Mucosa of gallbladder (tissue), 1 donor: ENCODE data around the gene TMEM178B. TPM values are rescaled to one million over a fixed set of nuclear protein-coding genes. Genes with fewer than 3 reads are reported as not detected.
"Not testable (repeated sequence)": the region's sequence is repeated elsewhere in the genome, so short reads cannot be mapped to it uniquely, and the experiment has no call there.

Source experiments
- DNase-seq: peaks from one replicate; pipeline ENCODE4 v3.0.0-alpha.2; 2020; ENCODE audit warnings: low spot score
- total RNA-seq: library from RNA; stranded (reverse); gene quantifications from one replicate; pipeline ENCODE4 v1.2.1, GENCODE V29; 2021
- donor health status: DM: no; HTN: no; CAD: no.

The TMEM178B gene
- total RNA-seq, 1 donor from 2014 or later, result 3.5 TPM

DNA sequence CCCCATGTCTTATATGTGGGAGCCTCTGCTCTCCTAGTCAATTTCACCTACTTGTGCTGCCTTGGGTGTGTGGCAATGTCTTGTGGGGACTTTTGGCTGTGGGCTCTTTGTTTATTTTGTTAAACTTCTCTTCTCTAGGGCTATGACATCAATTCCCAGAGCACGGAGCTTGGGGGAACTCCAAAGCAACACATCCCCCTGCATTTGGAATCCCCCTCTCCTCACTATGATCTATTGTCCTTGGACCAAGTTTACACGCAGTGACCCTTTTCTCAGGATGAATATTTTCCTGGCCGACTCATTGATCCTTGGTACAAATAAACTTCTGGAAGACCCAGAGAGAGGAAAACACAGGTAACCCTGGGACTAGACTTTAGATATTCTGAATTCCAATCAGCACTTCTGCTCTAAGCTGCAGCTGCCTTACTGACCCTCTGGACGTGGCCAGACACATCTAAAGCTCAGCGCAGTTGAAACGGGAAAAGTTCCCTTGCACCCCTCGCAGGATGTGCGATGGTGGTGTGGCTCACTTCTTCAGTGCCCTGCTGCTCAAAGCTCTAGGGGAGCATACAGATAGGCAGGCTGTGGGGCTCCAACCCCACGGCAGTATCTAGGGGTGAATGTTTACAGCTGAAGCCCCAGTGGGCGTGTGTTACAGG lies 110.8 kb downstream of the TMEM178B start:
- DNase-seq, result no peak

DNA sequence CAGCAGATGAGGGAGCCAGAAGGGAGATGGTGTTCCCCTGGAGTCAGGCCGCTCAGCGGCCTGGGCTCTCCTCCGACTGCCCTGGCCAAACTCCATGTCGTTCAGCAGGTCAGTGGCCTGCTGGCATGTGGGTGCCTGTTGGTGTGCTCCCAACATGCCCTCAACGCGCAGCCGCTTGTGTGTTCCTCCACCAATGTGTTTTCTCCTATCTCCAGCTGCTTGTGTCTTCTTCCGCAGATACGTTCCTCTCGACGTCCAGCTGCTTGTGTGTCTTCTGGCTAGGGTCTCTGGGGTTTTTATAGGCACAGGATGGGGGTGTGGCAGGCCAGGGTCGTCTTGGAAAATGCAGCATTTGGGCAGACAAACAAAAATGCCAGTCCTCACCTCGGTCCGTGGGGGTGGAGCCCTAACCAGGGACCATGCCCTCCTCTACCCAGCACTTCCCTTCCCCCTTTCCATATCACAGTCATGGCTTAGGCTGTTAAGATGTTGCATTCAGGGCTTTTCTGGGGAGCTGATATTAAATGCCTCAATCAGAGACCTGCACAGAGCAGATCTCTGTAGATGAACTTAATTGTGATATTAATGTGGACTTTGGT lies 111.6 kb downstream of the TMEM178B start:
- DNase-seq, result no peak

DNA sequence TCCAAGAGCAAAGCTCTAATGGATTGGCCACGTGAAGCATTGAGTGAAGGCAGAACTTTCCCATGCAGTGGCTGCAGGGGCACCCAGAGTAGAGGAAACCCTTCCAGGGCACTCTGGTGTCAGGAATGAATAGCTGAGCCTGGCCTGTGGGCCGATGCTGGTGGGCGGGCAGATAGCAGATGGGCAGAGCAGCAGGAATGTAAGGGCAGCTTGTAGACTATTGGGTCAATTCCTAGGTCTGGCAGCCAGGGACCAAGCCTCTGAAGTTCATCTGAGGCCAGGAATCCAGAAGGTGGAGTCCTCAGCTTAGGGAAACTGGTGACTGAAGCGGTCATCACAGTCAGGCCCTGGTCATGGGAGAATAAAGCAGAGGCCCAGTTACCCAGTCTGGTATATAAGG lies 115.4 kb downstream of the TMEM178B start:
- DNase-seq, result no peak

DNA sequence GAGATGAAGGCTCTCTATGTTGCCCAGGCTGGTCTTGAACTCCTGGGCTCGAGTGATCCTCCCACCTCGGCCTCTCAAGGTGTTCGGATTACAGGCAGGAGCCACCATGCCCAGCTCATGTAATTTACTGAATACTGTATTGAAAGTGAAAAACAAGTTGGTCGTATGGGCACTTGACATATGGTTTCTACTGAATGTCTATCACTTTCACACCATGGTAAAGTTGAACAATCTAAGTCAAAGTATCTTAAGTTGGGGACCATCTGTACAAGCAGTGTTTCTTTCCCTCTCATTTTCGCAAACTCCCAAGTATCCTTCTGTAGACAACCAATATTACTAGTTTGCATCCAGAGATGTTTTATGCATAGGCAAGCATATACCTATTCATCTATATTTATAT lies 116.6 kb downstream of the TMEM178B start:
- no peak for DNase-seq

DNA sequence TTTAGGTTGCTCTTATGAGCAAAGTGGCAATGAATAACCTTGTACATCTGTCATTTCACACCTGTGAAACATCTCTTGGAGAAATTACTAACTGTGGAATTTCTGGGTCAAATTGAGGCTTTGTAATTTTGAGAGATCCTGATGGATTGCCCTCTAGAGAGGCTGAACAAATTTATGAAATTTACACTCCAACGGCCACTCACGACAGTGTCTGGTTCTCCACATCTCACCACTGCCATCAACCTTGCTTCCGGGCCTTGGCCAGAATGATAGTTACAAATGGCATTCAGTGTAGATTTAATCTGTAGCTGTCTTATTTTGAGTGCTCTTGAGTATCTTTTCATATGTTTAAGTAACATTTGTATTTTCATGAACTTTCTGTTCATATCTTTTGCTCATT lies 117.4 kb downstream of the TMEM178B start:
- DNase-seq, result no peak

DNA sequence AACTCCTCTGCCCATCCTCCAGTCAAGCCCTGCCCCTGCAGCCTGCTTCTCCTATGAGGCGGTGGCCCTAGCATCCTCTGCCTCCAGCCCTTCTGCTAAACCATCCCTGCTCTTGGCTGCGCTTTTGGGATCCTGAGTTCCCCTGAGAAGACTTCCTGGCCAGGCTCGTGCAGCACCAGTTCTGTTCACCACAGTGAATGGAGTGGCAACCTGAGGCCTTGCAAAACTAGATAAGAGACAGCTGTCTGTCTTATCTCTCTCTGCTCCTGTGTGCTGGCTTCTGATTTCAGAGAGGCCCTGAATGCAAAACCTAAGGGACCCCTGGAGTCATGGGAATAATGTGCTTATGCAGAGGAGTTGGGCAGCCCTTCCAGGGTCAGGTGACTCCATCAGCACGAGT lies 119.2 kb downstream of the TMEM178B start:
- DNase-seq, result no peak

DNA sequence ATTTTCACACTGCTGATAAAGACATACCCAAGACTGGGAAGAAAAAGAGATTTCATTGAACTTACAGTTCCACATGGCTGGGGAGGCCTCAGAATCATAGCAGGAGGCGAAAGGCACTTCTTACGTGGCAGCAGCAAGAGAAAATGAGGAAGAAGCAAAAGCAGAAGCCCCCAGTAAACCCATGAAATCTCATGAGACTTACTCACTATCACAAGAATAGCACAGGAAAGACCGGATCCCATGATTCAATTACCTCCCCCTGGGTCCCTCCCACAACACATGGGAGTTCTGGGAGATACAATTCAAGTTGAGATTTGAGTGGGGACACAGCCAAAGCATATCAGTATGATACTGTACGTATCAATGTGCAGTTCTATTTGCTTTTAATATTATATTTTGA lies 121.9 kb downstream of the TMEM178B start:
- not testable (repeated sequence) for DNase-seq

DNA sequence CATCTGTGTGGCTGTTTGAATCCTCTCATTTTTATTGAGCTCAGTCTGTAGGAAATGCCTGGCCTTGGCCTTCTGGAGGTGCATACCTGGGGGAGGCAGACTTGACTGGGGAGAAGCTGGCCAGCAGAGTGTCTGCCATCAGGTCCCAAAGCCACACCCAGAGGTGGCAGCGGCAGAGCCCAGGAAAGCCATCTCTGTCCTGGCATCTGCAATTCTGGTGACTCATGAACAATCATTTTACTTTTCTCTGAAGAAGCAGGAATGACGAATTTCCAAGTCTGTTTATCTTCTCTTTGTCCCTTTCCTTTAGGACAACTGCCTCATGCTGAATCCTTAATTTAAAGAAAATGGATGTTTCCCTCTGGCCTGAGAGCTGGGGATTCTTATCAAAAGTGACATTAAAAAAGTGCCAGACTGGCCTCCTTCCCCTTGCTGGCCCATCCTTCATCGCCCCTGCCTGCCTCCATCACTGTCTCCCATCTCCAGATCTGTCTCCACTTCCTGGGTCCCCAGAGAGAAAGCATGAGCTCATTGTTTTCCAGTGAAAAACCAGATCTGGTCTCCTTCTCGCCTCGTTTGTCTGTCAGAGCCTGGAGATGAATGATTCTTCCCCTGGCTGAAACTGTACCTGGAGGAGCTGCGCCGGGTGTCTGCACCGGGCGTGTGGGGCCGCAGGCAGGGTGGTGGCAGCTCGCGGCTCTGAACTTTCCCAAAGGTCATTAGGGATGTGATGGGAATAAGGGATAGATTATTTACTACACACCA lies 124.5 kb downstream of the TMEM178B start:
- DNase-seq, result no peak

DNA sequence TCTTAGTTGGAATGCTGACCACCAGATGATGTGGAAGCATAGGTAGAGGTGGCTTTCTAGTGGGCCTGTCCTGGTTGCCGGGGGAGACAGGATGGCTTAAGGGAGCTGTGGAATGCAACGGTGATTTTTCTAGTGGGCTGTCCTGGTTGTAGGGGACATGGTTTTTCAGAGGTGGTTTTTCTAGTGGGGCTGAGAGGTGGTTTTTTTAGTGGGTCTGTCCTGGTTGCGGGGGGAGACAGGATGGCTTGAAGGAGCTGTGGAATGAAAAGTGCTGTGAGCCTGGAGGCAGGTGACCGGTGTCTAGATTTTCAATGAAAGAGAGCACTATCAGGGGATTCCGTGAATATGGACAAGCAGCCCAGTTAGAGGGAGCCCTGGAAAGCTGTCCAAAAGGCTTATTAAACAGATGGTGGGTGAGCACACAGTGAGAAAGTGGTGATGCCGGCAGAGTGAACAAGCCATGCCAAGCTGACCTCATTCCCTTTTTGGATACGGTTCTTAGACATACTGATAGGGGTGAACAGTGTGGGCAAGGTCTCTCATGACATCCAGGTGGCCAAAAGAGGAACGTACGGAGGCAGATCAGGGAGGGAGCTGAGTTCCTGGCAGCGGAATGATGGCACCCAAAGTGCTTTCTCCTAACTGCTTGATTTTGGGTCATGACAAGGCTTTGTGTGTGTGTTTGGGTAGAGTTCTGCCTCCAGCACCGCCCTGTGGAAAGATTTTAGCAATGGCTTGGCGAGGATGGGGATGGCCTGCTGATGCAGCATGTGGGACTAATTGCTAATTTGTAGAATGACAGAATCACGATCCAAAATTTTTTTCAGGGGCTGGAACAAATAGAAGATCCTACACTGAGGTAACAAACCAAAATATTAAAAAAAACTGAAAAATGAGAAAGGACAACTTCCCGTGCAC lies 126.6 kb downstream of the TMEM178B start:
- DNase-seq, result no peak

DNA sequence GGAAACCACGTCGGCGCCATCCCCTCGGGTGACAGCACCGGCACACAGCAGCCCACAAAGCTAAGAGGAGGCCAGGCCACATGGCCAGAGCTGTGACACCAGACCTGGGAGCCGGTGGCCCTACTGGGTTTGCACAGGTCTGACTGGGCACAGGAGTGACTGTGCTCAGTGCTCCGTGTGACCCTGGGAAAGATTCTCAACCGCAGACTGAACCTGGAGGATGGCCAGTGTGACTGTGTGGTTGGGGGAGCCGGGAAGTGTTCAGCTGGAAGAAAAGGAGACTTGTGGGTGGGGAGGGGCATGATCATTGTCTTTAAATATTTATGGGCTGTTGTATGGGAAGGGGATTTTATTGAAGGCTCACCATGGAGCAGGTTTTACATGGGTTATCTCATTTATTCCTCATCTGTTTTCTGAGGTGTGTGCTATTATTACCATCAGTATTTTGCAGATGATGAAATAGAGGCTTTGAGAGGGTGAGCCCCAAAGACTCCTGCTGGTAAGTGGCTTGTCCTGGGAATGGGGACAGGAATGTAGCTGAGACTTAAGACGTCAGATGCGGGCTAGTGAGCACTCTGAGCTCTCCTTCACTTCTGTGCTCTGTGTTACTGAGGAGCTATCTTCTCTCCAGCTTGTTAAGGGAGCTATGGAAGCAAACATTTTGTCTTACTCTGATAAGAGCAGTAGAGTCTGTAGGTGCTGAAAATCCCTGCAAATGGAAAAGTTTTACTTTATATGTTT lies 127.5 kb downstream of the TMEM178B start:
- no peak for DNase-seq

DNA sequence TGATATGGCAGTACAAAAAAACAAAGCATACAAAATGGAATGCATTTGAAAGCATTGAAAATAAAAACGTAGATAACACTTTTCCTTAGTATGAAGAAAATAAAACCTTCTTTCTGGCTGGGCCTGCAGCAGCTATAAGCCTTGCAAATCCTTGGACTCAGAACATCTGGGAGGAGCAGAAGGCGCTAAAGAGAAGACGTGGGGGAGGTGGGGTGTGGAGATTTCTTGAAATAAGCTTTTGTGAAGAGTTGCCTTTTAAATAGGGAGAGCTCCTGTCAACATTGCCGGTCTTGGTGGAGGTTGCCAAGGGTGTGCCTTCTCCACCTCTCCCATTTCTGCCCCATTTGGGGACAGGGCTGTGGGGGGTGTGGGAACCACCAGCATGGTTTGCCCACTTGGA lies 128.7 kb downstream of the TMEM178B start:
- no peak for DNase-seq

DNA sequence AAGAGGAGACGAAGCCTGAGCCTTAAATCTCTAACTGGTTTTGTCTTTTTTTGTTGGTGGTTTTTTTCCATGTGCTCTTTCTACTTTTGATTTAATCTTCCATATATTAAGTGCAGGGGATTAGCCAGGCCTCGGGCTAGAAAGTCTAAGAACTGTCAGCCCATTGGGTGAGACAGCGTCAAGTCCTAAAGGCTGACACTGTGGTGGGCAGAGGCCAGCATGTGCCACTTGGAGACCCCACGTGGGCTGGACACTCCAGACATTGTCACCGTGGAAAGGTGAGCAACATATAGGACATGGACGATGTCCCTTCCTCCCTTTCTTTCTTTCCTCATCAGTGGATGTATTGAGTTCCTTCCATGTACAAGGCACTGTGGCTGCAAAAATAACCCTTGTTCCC lies 129.3 kb downstream of the TMEM178B start:
- DNase-seq, result no peak

DNA sequence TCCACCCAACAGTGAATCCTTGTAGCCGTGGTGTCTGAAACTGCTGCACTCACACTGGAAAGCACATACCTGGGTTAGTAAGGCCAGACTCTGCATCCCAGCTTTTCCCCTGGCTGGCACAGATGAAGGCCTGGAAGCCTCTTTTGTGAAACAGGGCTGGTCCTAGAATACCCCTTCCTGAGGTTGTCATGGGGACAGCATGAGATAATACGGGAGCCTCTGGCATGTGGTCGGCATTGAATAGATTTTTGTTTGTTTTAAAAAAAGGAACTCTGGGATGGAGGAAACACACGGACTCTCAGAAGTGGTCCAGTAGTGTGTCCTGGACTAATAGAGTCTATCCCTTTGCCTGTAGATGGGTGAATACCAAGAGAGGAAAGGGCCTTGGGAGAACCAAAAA lies 129.7 kb downstream of the TMEM178B start:
- no peak for DNase-seq

DNA sequence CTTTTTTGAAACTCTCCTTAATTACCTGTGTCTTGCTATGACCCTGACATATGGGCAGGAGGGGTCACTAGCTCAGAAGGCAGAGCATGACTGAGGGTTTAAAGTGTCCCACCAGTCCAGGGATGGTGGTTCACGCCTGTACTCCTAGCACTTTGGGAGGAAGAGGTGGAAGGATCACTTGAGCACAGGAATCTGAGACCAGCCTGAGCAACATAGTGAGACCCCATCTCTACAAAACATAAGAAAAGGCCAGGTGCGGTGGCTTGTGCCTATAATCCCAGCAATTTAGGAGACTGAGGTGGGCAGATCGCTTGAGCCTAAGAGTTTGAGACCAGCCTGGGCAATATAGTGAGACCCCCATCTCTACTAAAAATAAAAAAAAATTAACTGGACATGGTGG lies 133.8 kb downstream of the TMEM178B start:
- DNase-seq, result no peak

DNA sequence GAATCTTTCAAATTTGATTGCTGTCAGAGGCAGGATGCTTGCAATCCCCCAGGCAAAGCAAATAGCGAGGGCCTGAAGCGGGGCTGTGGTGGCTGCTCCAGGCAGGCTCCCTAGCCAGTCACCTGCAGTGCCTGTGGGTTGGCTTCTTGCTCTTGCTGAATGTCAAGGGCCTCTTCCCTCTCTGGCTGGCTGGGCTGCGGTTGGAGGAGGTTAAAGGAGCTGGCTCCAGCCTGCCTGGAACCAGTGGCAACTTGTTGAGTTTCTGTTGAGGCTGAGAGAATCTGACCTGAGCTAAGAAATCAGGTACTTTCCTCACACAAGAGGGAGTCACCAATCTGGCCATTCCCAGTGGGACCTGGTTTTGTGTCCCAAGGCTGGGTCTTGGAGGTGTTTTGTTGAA lies 134.7 kb downstream of the TMEM178B start:
- no peak for DNase-seq

DNA sequence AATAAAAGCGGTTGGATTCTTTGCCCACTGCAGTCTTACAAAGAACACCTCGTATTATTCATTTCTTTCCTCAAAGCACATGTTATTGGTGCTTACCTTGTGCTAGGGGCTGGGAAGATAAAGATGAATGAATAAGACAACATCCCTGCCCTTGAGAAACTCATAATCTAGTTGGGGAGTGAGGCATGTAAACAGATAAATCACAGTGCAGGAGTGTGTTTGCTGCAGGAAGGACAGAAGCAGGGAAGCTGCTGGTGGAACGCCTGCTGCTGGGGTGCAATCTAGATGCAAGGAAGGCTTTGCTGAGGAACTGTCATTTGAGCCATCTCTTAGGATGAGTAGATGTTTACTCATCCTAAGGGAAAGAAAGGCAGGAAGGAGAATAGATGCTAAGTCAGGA lies 135.6 kb downstream of the TMEM178B start:
- DNase-seq, result no peak

DNA sequence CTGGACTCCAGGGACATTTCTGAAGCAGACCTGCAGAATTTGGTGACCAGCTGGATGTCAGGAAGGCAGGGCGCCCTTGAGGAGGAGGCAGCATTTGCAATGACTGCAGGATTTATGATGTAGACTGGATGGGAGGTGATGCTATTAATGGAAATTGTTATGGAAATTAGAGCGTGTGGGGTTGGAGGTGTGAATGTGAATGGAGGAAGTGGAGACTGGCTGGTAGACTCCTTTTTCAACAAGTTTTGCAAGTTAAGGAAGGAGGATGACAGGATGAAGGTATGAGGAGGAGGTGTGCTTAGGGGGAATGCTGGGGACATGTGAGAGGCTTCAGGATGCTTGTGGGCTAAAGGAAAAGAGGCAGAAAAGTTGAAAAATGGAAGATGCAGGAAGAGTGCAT lies 137.0 kb downstream of the TMEM178B start:
- no peak for DNase-seq

DNA sequence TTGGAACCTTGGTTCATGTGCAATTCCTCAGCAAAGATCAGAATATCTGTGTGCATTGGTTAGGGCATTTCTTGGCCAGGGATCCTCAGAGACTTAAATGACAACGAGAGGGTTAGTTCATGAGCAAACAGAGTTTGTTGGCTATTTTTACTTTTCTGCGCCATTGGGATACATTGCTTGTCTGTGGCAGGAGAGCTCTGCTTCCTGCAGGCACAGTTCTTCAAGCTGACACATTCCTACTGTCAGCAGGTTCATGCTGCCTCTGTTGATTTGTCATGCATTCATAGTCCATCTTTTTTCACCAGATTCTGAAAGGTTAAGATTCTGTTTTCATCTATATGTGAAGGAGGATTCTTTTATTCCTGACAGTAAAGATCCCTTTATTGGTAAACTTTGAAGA lies 139.4 kb downstream of the TMEM178B start:
- DNase-seq, result no peak

DNA sequence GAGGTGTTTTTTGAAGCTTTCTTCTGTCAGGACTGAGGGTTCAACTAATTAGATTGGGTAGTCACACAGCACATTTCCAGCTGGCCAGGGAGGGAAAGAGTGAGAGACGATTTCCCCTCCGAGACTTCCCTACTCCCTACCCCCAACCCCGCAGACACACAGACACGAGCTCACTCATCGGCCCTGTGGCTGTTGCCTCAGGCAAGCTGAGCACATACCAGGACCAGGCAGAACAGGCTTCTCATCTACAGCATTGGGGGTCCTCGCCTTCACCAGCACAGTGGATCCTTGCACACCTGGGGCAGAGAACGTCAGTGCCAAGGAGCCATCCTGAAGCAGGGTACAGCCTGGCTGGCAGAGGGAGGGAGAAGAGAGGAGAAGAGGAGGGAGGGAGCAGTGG lies 144.1 kb downstream of the TMEM178B start:
- DNase-seq, result no peak

DNA sequence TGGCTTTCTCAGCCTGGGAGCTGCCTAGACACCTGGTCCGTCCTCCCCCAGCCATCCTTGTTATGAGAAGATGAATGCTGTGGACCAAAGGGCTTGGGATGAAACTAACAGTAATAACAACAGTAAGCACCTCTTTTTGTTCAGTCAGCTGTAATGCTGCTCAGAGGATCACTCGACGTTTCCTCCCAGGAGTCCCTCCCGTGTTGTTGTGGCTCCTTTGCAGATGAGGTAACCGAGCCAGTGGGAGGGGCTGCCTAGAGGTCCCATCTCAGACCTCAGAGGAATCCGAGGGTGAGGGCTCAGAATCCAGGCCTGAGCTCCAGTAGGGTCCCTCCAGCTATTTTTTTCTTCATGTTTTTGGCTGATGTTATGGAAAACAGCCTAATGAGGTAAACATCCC lies 145.1 kb downstream of the TMEM178B start:
- DNase-seq, result no peak

DNA sequence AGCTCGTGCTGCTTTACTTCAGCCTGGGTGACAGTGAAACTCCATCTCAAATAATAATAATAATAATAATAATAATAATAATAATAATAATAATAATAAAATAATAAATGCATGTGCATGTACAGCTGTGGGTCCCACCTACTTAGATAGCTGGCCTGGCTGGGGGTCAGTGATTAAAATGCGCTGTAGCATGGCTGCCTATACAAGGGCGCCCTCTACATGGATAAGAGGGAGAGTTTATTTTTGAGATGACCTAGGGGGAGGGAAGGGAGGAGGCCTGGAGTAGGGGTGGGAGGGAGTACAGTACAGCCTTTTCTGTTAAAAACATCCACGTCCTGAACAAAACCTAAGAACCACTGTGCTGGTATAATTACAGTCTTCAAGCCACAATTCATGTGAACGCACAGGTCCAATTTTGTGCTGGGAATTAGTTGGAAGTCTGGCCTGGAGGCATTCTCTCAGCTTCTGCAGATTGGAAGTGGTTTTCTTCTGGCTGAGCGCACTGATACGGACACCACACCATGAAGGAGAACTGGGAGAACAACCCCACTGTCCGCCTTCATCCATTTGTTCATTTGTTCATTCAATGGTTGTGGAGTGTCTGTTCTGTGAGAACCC lies 146.5 kb downstream of the TMEM178B start:
- no peak for DNase-seq
